Measurements from ENCODE around the gene TAF4B. TPM values are rescaled to one million over a fixed set of nuclear protein-coding genes. Genes with fewer than 3 reads are reported as not detected.

The TAF4B gene
- total RNA-seq, 1 experiment from 2014 or later = 15.2 TPM

DNA sequence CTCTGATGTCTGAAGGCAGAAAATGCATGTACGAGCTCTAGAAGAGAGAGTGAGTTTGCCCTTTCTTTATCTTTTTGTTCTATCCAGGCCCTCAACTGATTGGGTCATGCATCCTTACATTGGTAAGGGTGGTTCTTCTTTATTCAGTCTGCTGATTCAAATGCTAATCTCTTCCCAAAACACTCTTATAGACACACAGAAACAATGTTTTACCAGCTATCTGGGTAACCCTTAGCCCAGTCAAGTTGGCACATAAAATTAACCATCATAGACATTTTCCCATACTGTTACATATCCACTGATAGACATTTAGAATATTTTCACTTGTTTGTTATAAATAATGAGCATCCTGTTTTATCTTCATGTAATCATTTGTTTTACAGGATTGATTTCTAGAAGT lies 141.2 kb downstream of the TAF4B start:
- TF ChIP-seq, protein P1, sequence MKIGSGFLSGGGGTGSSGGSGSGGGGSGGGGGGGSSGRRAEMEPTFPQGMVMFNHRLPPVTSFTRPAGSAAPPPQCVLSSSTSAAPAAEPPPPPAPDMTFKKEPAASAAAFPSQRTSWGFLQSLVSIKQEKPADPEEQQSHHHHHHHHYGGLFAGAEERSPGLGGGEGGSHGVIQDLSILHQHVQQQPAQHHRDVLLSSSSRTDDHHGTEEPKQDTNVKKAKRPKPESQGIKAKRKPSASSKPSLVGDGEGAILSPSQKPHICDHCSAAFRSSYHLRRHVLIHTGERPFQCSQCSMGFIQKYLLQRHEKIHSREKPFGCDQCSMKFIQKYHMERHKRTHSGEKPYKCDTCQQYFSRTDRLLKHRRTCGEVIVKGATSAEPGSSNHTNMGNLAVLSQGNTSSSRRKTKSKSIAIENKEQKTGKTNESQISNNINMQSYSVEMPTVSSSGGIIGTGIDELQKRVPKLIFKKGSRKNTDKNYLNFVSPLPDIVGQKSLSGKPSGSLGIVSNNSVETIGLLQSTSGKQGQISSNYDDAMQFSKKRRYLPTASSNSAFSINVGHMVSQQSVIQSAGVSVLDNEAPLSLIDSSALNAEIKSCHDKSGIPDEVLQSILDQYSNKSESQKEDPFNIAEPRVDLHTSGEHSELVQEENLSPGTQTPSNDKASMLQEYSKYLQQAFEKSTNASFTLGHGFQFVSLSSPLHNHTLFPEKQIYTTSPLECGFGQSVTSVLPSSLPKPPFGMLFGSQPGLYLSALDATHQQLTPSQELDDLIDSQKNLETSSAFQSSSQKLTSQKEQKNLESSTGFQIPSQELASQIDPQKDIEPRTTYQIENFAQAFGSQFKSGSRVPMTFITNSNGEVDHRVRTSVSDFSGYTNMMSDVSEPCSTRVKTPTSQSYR (CRISPR knock-in tag; IDR thresholded peaks at IDR 0.05) = no peak
- peak; percentile 96 for TF ChIP-seq ZNF416 (CRISPR knock-in tag; IDR thresholded peaks at IDR 0.05)
- Mint-ChIP-seq H3K27ac (no peak overlapping the region), H3K4me3 (no peak overlapping the region), H3K4me1 (peaks cover 19% of the 10 kb centered on the region), H3K27me3 (ENCODE audit: low read depth) (no peaks in the 10 kb centered on the region; the same call in 1 of the 2 replicates), H3K9me3 (peaks cover 10% of the 10 kb centered on the region), H3K36me3 (peaks cover 13% of the 10 kb centered on the region)
- CTCF ChIA-PET = no interaction called here
- DNase-seq (ENCODE audit: low spot score) = no peak
- POLR2A ChIA-PET = no interaction called here
- ATAC-seq = no peak

DNA sequence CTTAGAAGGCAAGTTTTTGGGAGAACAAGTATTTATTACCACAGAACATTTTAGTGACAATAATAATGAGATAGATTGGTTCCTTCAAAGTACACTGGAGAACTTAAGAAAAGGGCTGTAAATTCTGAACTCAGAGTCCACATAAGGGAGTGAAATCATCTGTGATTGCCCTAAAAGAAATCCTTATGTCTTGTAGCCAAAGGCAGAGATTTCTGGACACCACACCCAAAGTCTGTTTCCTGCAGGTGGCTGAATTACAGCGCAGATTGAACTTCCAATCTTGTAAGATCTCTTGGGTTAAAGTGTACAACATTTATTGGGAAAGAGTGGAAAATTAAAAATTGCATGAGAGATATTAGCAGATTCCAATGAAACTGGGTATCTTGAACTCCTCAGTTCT lies 143.8 kb downstream of the TAF4B start:
- TF ChIP-seq, protein P2, sequence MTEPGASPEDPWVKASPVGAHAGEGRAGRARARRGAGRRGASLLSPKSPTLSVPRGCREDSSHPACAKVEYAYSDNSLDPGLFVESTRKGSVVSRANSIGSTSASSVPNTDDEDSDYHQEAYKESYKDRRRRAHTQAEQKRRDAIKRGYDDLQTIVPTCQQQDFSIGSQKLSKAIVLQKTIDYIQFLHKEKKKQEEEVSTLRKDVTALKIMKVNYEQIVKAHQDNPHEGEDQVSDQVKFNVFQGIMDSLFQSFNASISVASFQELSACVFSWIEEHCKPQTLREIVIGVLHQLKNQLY (CRISPR knock-in tag; IDR thresholded peaks at IDR 0.05) = no peak
- no peak for TF ChIP-seq RORB (CRISPR knock-in tag; IDR thresholded peaks at IDR 0.05)
- no peak for TF ChIP-seq GRHL2 (CRISPR knock-in tag; IDR thresholded peaks at IDR 0.05; ENCODE audit: insufficient replicate concordance, severe bottlenecking)
- TF ChIP-seq ZNF232 (CRISPR knock-in tag; IDR thresholded peaks at IDR 0.05) = no peak
- TF ChIP-seq NR3C1 (CRISPR knock-in tag; conservative IDR thresholded peaks at IDR 0.05; ENCODE audit: low read depth) = no peak
- no peak for TF ChIP-seq CREM (CRISPR knock-in tag; IDR thresholded peaks at IDR 0.05)
- TF ChIP-seq, protein P3, sequence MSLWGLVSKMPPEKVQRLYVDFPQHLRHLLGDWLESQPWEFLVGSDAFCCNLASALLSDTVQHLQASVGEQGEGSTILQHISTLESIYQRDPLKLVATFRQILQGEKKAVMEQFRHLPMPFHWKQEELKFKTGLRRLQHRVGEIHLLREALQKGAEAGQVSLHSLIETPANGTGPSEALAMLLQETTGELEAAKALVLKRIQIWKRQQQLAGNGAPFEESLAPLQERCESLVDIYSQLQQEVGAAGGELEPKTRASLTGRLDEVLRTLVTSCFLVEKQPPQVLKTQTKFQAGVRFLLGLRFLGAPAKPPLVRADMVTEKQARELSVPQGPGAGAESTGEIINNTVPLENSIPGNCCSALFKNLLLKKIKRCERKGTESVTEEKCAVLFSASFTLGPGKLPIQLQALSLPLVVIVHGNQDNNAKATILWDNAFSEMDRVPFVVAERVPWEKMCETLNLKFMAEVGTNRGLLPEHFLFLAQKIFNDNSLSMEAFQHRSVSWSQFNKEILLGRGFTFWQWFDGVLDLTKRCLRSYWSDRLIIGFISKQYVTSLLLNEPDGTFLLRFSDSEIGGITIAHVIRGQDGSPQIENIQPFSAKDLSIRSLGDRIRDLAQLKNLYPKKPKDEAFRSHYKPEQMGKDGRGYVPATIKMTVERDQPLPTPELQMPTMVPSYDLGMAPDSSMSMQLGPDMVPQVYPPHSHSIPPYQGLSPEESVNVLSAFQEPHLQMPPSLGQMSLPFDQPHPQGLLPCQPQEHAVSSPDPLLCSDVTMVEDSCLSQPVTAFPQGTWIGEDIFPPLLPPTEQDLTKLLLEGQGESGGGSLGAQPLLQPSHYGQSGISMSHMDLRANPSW (CRISPR knock-in tag; conservative IDR thresholded peaks at IDR 0.05; ENCODE audit: low read depth) = no peak
- TF ChIP-seq, protein P4, sequence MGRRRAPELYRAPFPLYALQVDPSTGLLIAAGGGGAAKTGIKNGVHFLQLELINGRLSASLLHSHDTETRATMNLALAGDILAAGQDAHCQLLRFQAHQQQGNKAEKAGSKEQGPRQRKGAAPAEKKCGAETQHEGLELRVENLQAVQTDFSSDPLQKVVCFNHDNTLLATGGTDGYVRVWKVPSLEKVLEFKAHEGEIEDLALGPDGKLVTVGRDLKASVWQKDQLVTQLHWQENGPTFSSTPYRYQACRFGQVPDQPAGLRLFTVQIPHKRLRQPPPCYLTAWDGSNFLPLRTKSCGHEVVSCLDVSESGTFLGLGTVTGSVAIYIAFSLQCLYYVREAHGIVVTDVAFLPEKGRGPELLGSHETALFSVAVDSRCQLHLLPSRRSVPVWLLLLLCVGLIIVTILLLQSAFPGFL (CRISPR knock-in tag; IDR thresholded peaks at IDR 0.05; ENCODE audit: borderline replicate concordance) = no peak
- TF ChIP-seq TCF7 (CRISPR knock-in tag; IDR thresholded peaks at IDR 0.05; ENCODE audit: low read depth) = no peak
- no peak for TF ChIP-seq SOX15 (CRISPR knock-in tag; IDR thresholded peaks at IDR 0.05)
- TF ChIP-seq, protein P5, sequence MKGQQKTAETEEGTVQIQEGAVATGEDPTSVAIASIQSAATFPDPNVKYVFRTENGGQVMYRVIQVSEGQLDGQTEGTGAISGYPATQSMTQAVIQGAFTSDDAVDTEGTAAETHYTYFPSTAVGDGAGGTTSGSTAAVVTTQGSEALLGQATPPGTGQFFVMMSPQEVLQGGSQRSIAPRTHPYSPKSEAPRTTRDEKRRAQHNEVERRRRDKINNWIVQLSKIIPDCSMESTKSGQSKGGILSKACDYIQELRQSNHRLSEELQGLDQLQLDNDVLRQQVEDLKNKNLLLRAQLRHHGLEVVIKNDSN (CRISPR knock-in tag; IDR thresholded peaks at IDR 0.05) = no peak
- TF ChIP-seq NFE2L1 (CRISPR knock-in tag; IDR thresholded peaks at IDR 0.05) = no peak
- no peak for TF ChIP-seq RELA (CRISPR knock-in tag; IDR thresholded peaks at IDR 0.05; ENCODE audit: borderline replicate concordance)
- no peak for TF ChIP-seq OVOL2 (CRISPR knock-in tag; IDR thresholded peaks at IDR 0.05; ENCODE audit: borderline replicate concordance)
- TF ChIP-seq GTF2I (CRISPR knock-in tag; conservative IDR thresholded peaks at IDR 0.05) = no peak
- TF ChIP-seq, protein P6, sequence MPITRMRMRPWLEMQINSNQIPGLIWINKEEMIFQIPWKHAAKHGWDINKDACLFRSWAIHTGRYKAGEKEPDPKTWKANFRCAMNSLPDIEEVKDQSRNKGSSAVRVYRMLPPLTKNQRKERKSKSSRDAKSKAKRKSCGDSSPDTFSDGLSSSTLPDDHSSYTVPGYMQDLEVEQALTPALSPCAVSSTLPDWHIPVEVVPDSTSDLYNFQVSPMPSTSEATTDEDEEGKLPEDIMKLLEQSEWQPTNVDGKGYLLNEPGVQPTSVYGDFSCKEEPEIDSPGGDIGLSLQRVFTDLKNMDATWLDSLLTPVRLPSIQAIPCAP (CRISPR knock-in tag; IDR thresholded peaks at IDR 0.05) = no peak
- H3K36me3 Mint-ChIP-seq = peaks cover 13% of the 10 kb centered on the region
- peaks cover 19% of the 10 kb centered on the region for H3K4me1 Mint-ChIP-seq
- H3K4me3 Mint-ChIP-seq = no peak overlapping the region
- H3K9me3 Mint-ChIP-seq = peaks cover 10% of the 10 kb centered on the region
- ATAC-seq (no peak), DNase-seq (ENCODE audit: low spot score) (no peak)
- ChIA-PET POLR2A (no interaction called here), CTCF (no interaction called here)
- H3K27ac Mint-ChIP-seq = no peak overlapping the region
- no peaks in the 10 kb centered on the region; the same call in 1 of the 2 replicates for H3K27me3 Mint-ChIP-seq (ENCODE audit: low read depth)

Data from WTC11 (cell line).